SK-N-SH (cell line): ENCODE measurements around the gene MUC5B. TPM values are rescaled to one million over a fixed set of nuclear protein-coding genes. Genes with fewer than 3 reads are reported as not detected.

Source experiments
- CTCF ChIA-PET: fragments of 300-600, 350-600 bp; formaldehyde crosslinking; extraction: SDS; loops from one replicate; lab custom pipeline; 2021; lab: Yijun Ruan, JAX
- POLR2A ChIA-PET: fragments of 350-600 bp; sonication (Branson Sonifier 250); formaldehyde crosslinking; extraction: SDS; loops from one replicate; lab custom pipeline; 2020; ENCODE audit warnings: antibody characterized with exemption, inconsistent platforms; lab: Yijun Ruan, JAX
- DNase-seq: peaks from one replicate; pipeline ENCODE4 v3.0.0; 2012
- H2AFZ ChIP-seq: fragments of 200-600 bp; sonication (generic); 2 replicates; pipeline ENCODE4 v1.8.1; 2016; ENCODE audit warnings: antibody characterized with exemption, mild to moderate bottlenecking, low read depth
- H3F3A ChIP-seq: fragments of 200-600 bp; sonication (generic); replicated peaks from 2 replicates; pipeline ENCODE3; 2016; ENCODE audit warnings: antibody characterized with exemption, mild to moderate bottlenecking; ENCODE audit not compliant: insufficient read depth
- H3K27ac ChIP-seq, 2 experiments: fragments of 200-500 bp in 1 of 2; fragments of 200-600 bp in 1 of 2; sonication (Bioruptor generic) in 1 of 2; sonication (generic), shearing (Covaris generic) in 1 of 2; 2 replicates each; pipeline versions ENCODE4 v1.5.1 to v1.6.1; 2014 to 2016; ENCODE audit warnings: low read depth in 2 of 2, inconsistent platforms in 1 of 2, low read length in 1 of 2, mild to moderate bottlenecking in 1 of 2, mixed read lengths in 1 of 2
- H3K27me3 ChIP-seq: fragments of 200-600 bp; sonication (generic), shearing (Covaris generic); 2 replicates; pipeline ENCODE4 v1.6.1; 2016; ENCODE audit warnings: mixed run types; ENCODE audit not compliant: insufficient read depth
- H3K36me3 ChIP-seq, 2 experiments: fragments of 200-500 bp in 1 of 2; fragments of 200-600 bp in 1 of 2; sonication (Bioruptor generic) in 1 of 2; sonication (generic) in 1 of 2; replicated peaks in 1 of 2; 2 replicates each; pipeline versions ENCODE3 to v1.5.1; 2014 to 2016; ENCODE audit warnings: low read length in 1 of 2, mild to moderate bottlenecking in 1 of 2; ENCODE audit not compliant: insufficient read depth in 2 of 2, control insufficient read depth in 1 of 2
- H3K4me1 ChIP-seq, 2 experiments: fragments of 200-500 bp in 1 of 2; fragments of 200-600 bp in 1 of 2; sonication (Bioruptor generic) in 1 of 2; sonication (generic), shearing (Covaris generic) in 1 of 2; 2 replicates each; pipeline versions ENCODE4 v1.5.1 to v1.6.1; 2014 to 2016; ENCODE audit warnings: low read depth in 1 of 2, low read length in 1 of 2, mixed run types in 1 of 2; ENCODE audit not compliant: insufficient read depth in 2 of 2, control insufficient read depth in 1 of 2
- H3K4me2 ChIP-seq: fragments of 200-600 bp; sonication (generic), shearing (Covaris generic); 2 replicates; pipeline ENCODE4 v1.6.1; 2017; ENCODE audit warnings: mixed run types
- H3K4me3 ChIP-seq, 2 experiments: fragments of 200-500 bp in 1 of 2; fragments of 200-600 bp in 1 of 2; sonication (Bioruptor generic) in 1 of 2; sonication (generic), shearing (Covaris generic) in 1 of 2; 2 replicates each; pipeline versions ENCODE4 v1.5.1 to v1.8.1; 2014 to 2016; ENCODE audit warnings: low read depth in 2 of 2, inconsistent platforms in 1 of 2, low read length in 1 of 2, mild to moderate bottlenecking in 1 of 2, mixed read lengths in 1 of 2, moderate library complexity in 1 of 2
- H3K79me2 ChIP-seq: fragments of 200-600 bp; sonication (generic); 2 replicates; pipeline ENCODE4 v1.8.1; 2017; ENCODE audit warnings: mild to moderate bottlenecking; ENCODE audit not compliant: insufficient read depth
- H3K9ac ChIP-seq: fragments of 200-600 bp; sonication (generic); 2 replicates; pipeline ENCODE4 v1.6.1; 2017; ENCODE audit warnings: mixed run types
- H3K9me2 ChIP-seq: fragments of 200-600 bp; sonication (generic); 2 replicates; pipeline ENCODE4 v1.6.1; 2017; ENCODE audit warnings: mixed run types
- H3K9me3 ChIP-seq: fragments of 200-600 bp; sonication (generic); 2 replicates; pipeline ENCODE4 v1.6.1; 2017; ENCODE audit warnings: mixed run types, mild to moderate bottlenecking, moderate library complexity
- H4K20me1 ChIP-seq: fragments of 200-600 bp; sonication (generic); 2 replicates; pipeline ENCODE4 v1.6.1; 2017; ENCODE audit warnings: mild to moderate bottlenecking, mixed run types; ENCODE audit not compliant: insufficient read depth
- CHD2 ChIP-seq: fragments of 150-350 bp; IDR thresholded peaks from 2 replicates; pipeline ENCODE4 v1.6.1; 2018; ENCODE audit warnings: low read length; ENCODE audit not compliant: partially characterized antibody
- CTCF ChIP-seq: fragments of 200-600 bp; sonication (generic); IDR thresholded peaks from 2 replicates; pipeline ENCODE4 v1.6.1; 2017; ENCODE audit warnings: antibody characterized with exemption, mild to moderate bottlenecking, moderate library complexity
- EP300 ChIP-seq, 2 experiments: IDR thresholded peaks; 2 replicates each; pipeline versions ENCODE4 v1.4.0 to v1.6.1; 2012; ENCODE audit warnings: borderline replicate concordance in 1 of 2, low read depth in 1 of 2, low read length in 1 of 2
- EZH2phosphoT487 ChIP-seq: fragments of 200-600 bp; sonication (generic); IDR thresholded peaks from 2 replicates; pipeline ENCODE4 v1.6.1; 2017; ENCODE audit warnings: low read depth, mixed run types, mild to moderate bottlenecking, antibody characterized with exemption, moderate library complexity, borderline replicate concordance
- FOSL2 ChIP-seq: IDR thresholded peaks from 2 replicates; pipeline ENCODE4 v1.4.0; 2012; ENCODE audit warnings: low read depth, mild to moderate bottlenecking, moderate library complexity, borderline replicate concordance
- FOXJ3 ChIP-seq: sonication (generic); formaldehyde crosslinking; IDR thresholded peaks from 2 replicates; pipeline ENCODE4 v1.5.1; 2020; ENCODE audit warnings: mild to moderate bottlenecking, missing genetic modification reagents
- FOXM1 ChIP-seq: IDR thresholded peaks from 2 replicates; pipeline ENCODE4 v1.4.0; 2012; ENCODE audit warnings: low read depth, mild to moderate bottlenecking
- GATA2 ChIP-seq: sonication (generic); formaldehyde crosslinking; IDR thresholded peaks from 2 replicates; pipeline ENCODE4 v1.5.0; 2020; ENCODE audit warnings: mild to moderate bottlenecking, missing genetic modification reagents
- POLR2AphosphoS5 ChIP-seq: IDR thresholded peaks from 2 replicates; pipeline ENCODE4 v1.6.1; 2012; ENCODE audit warnings: low read depth, low read length
- RFX5 ChIP-seq: IDR thresholded peaks from 2 replicates; pipeline ENCODE4 v1.6.1; 2012; ENCODE audit warnings: mild to moderate bottlenecking, improper control_type of control experiment, low read length
- RXRA ChIP-seq: IDR thresholded peaks from 2 replicates; pipeline ENCODE4 v1.4.0; 2012; ENCODE audit warnings: low read depth, mild to moderate bottlenecking, borderline replicate concordance
- SIN3A ChIP-seq: IDR thresholded peaks from 2 replicates; pipeline ENCODE4 v1.6.1; 2012; ENCODE audit warnings: low read depth, mild to moderate bottlenecking, low read length, moderate library complexity, borderline replicate concordance
- SMC3 ChIP-seq: IDR thresholded peaks from 2 replicates; pipeline ENCODE4 v1.6.1; 2012; ENCODE audit warnings: low read depth, low read length, improper control_type of control experiment
- USF1 ChIP-seq: IDR thresholded peaks from 2 replicates; pipeline ENCODE4 v1.4.0; 2012; ENCODE audit warnings: low read depth, borderline replicate concordance
- USF2 ChIP-seq: fragments of 150-350 bp; IDR thresholded peaks from 2 replicates; pipeline ENCODE4 v1.6.1; 2017; ENCODE audit warnings: antibody characterized with exemption, low read length, low read depth, borderline replicate concordance
- YY1 ChIP-seq: IDR thresholded peaks from 2 replicates; pipeline ENCODE4 v1.4.0; 2012; ENCODE audit warnings: low read depth, mild to moderate bottlenecking
- ZBTB33 ChIP-seq: IDR thresholded peaks from 2 replicates; pipeline ENCODE4 v1.4.0; 2012; ENCODE audit warnings: low read depth, borderline replicate concordance
- WGBS: methylation state at CpG from one replicate; pipeline ENCODE4 v1.1.6; 2017; ENCODE audit warnings: low lambda C conversion rate; 5-methylcytosine and 5-hydroxymethylcytosine counted together
- polyA plus RNA-seq, 3 experiments: library from polyadenylated mRNA; depleted of rRNA; stranded (reverse); fragments of >200 nt; gene quantifications; 2 replicates each; pipeline ENCODE4 v1.2.3, GENCODE V29; 2012

Gene MUC5B
- polyA plus RNA-seq, 1 of the 3 experiments (the other 2 are of a cell fraction) = not detected

GRCh38 chr11:1197431-1197885 lies 25.4 kb upstream of the MUC5B start:
- Histone ChIP-seq H3K27me3 (peaks cover 5% of the 10 kb centered on the region; the same call in 1 of the 2 replicates), H3K4me1 (peaks cover 0 to 10% of the 10 kb centered on the region in 2 experiments; a peak in 1 of 4 replicates), H3K27ac (no peak overlapping the region), H3K79me2 (no peaks in the 10 kb centered on the region), H2AFZ (no peak overlapping the region), H3F3A (no peaks in the 10 kb centered on the region), H3K36me3 (no peaks in the 10 kb centered on the region), H3K4me2 (no peak overlapping the region), H3K9ac (no peak overlapping the region), H3K9me2 (no peaks in the 10 kb centered on the region), H3K4me3 (no peak overlapping the region), H4K20me1 (no peaks in the 10 kb centered on the region), H3K9me3 (no peaks in the 10 kb centered on the region)
- CTCF ChIA-PET = interaction anchor here (0.7 kb wide), 1 partner anchor 318 kb away, joined by 3 read pairs; no protein-coding TSS in a partner anchor
- 83% methylated on average over 3 of the region's 29 CpGs for WGBS
- peak; percentile 14 for DNase-seq
- TF ChIP-seq USF1 (no peak), YY1 (no peak), RFX5 (no peak)
- POLR2A ChIA-PET = no interaction called here

- H3K36me3 ChIP-seq = no peaks in the 10 kb centered on the region
- no peak overlapping the region for H3K27ac ChIP-seq
- no peaks in the 10 kb centered on the region for H4K20me1 ChIP-seq
- H3K27me3 ChIP-seq = peaks cover 5% of the 10 kb centered on the region; the same call in 1 of the 2 replicates
- H3K9me3 ChIP-seq = no peaks in the 10 kb centered on the region
- WGBS = 64% methylated on average over 17 of the region's 33 CpGs
- no peak overlapping the region for H3K4me2 ChIP-seq
- peak; percentile 34 for DNase-seq
- TF ChIP-seq ZBTB33 (no peak), CTCF (no peak), EZH2phosphoT487 (no peak), RXRA (no peak), GATA2 (no peak), RFX5 (no peak), USF2 (no peak), SMC3 (no peak), POLR2AphosphoS5 (no peak), FOXM1 (no peak), FOXJ3 (CRISPR knock-in tag) (no peak), SIN3A (no peak), CHD2 (no peak), FOSL2 (no peak), EP300 (IDR thresholded peaks at IDR 0.05; ENCODE audit: borderline replicate concordance in 1 of 2, low read depth in 1 of 2, low read length in 1 of 2) (no peak)
- ChIA-PET POLR2A (no interaction called here), CTCF (no interaction called here)
- H3K9ac ChIP-seq = no peak overlapping the region
- H3K79me2 ChIP-seq = no peaks in the 10 kb centered on the region
- H3K4me3 ChIP-seq = no peak overlapping the region
- H3K9me2 ChIP-seq = no peaks in the 10 kb centered on the region
- peaks cover 0 to 10% of the 10 kb centered on the region in 2 experiments; a peak in 1 of 4 replicates for H3K4me1 ChIP-seq
- no peaks in the 10 kb centered on the region for H3F3A ChIP-seq
- H2AFZ ChIP-seq = no peak overlapping the region
Measured at GRCh38 chr11:1197886-1198560, 24.8 kb upstream of the MUC5B start.
